ENCODE measurements around the gene SLC45A2.
"Not testable (repeated sequence)": the region's sequence is repeated elsewhere in the genome, so short reads cannot be mapped to it uniquely, and the experiment has no call there.

The SLC45A2 gene

DNA sequence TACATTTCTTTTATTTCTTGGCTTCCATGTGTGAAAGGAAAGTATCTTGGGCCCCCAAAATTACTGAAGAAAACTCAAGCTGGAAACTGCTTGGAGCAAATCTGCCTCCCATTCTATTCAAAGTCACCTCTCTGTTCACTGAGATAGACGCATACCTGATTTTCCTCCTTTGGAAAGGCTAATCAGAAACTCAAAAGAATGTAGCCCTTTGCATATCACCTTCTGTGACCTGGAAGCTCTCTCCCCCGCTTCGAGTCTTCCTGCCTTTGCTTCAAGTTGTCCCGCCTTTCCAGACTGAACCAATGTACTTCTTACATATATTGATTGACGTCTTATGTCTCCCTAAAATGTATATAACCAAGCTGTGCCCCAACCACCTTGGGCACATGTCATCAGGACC, 53.4 kb downstream of the SLC45A2 start:
- Histone ChIP-seq H3K36me3 (ENCODE audit: control insufficient read depth, insufficient read depth, low read length) (no peaks in the 10 kb centered on the region), H3K9me3 (ENCODE audit: control insufficient read depth, low read length) (no peaks in the 10 kb centered on the region), H3K9ac (ENCODE audit: low read length) (no peak overlapping the region), H3K4me1 (ENCODE audit: control insufficient read depth, insufficient read depth, low read length) (peaks cover 2% of the 10 kb centered on the region), H3K4me3 (ENCODE audit: low read length) (no peak overlapping the region), H3K27me3 (ENCODE audit: control insufficient read depth, insufficient read depth, low read length) (peaks cover 9% of the 10 kb centered on the region)

DNA sequence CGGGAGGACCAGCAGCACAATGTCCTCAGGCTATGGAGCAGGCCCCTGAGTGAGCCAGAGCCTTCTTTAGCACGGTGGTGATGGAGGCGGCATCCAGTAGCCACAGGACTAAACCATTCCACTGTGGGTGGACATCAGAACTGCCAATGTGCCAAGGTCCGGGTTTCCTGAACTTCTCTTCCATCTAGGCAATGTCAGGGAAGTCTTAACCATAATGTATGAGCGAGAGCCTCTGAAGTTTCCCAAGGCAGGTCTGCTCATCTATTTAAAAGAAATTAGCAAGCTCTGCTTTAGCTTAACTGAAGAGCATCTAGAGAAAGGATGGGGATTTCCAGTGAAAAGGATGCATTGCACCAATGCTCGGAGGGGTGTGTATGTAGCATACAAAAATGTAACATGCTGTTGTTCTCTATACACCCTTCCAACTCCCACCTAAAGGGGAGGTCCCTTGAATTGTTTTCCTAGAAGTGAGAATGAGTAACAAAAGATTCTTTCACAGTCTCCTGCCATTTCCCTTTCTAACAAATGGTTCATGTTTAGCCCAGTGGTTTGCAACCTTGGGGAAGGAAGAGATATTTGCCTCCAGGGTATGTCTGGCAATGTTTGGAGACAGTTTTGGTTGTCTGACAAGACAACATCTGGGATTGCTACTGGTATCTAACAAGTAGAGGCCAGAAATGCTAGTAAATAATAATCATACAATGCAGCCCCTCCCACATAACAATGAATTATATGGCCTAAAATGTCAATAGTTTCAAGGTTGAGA, 54.4 kb downstream of the SLC45A2 start:
- H3K4me1 ChIP-seq (ENCODE audit: control insufficient read depth, insufficient read depth, low read length), result no peaks in the 10 kb centered on the region
- no peaks in the 10 kb centered on the region for H3K36me3 ChIP-seq (ENCODE audit: control insufficient read depth, insufficient read depth, low read length)
- peaks cover under 1% of the 10 kb centered on the region for H3K27me3 ChIP-seq (ENCODE audit: control insufficient read depth, insufficient read depth, low read length)

DNA sequence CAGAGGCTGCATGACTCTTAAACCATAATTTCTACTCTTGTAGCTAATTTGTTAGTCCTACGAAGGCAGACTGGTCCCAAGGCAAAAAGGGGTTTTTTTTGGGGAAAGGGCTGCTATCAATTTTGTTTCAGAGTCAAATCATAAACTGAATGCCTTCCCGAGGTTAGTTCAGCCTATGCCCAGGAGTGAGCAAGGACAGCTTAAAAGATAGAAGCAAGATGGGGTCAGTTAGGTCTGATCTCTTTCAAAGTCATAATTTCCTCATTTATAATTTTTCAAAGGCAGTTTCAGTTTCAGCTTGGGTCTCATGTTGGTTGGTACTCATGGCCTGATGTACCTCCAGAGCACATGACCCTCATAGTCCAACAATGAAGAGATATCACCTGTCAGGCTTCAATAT, 56.2 kb downstream of the SLC45A2 start:
- Histone ChIP-seq H3K4me3 (ENCODE audit: low read length) (no peak overlapping the region), H3K4me1 (ENCODE audit: control insufficient read depth, insufficient read depth, low read length) (no peaks in the 10 kb centered on the region), H3K36me3 (ENCODE audit: control insufficient read depth, insufficient read depth, low read length) (no peaks in the 10 kb centered on the region), H3K27me3 (ENCODE audit: control insufficient read depth, insufficient read depth, low read length) (no peaks in the 10 kb centered on the region), H3K9ac (ENCODE audit: low read length) (no peak overlapping the region), H3K9me3 (ENCODE audit: control insufficient read depth, low read length) (no peaks in the 10 kb centered on the region)

More for the DNA sequence above, 54.4 kb downstream of the SLC45A2 start:
- Histone ChIP-seq H3K9me3 (ENCODE audit: control insufficient read depth, low read length) (no peaks in the 10 kb centered on the region), H3K4me3 (ENCODE audit: low read length) (no peak overlapping the region), H3K9ac (ENCODE audit: low read length) (no peak overlapping the region)

DNA sequence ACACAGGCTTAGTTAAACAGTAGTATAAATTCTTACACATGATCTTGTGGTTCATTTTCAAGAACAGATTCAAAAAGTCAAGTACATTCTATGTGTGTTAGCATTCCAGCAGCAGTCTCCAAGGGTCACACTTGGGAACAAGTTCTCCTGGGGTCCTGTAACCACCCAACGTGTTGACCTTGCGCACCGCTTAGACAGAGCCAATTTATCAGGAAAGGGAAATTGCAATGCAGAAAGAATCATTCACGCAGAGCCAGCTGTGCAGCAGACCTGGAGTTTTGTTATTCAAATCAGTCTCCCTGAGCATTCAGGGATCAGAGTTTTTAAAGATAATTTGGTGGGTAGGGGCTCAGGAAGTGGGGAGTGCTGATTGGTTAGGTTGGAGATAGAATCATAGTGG, 56.8 kb downstream of the SLC45A2 start:
- Histone ChIP-seq H3K36me3 (ENCODE audit: control insufficient read depth, insufficient read depth, low read length) (no peaks in the 10 kb centered on the region), H3K9ac (ENCODE audit: low read length) (no peak overlapping the region), H3K9me3 (ENCODE audit: control insufficient read depth, low read length) (no peaks in the 10 kb centered on the region), H3K4me3 (ENCODE audit: low read length) (no peak overlapping the region), H3K27me3 (ENCODE audit: control insufficient read depth, insufficient read depth, low read length) (no peaks in the 10 kb centered on the region), H3K4me1 (ENCODE audit: control insufficient read depth, insufficient read depth, low read length) (no peaks in the 10 kb centered on the region)

DNA sequence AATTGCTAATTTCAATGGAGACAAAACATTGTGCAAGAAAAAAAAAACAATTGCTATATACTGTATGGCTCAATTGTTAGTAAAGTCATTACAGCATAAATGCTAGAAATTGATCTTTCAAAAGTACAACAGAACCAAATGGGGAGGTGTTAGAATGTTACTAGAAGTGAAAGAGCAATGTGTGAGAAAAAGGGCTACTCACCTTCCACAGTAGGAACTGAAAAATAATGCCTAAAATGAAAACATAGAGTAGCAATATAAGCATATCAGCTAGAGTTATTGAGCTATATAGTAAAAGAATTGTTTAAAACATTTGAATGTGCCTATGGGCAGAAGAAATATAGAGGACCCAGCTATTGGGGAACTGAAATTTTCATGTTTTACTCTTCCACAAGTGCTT, 59.2 kb downstream of the SLC45A2 start:
- Histone ChIP-seq H3K36me3 (ENCODE audit: control insufficient read depth, insufficient read depth, low read length) (no peaks in the 10 kb centered on the region), H3K27me3 (ENCODE audit: control insufficient read depth, insufficient read depth, low read length) (no peaks in the 10 kb centered on the region), H3K4me1 (ENCODE audit: control insufficient read depth, insufficient read depth, low read length) (no peaks in the 10 kb centered on the region), H3K4me3 (ENCODE audit: low read length) (no peak overlapping the region), H3K9ac (ENCODE audit: low read length) (no peak overlapping the region), H3K9me3 (ENCODE audit: control insufficient read depth, low read length) (no peaks in the 10 kb centered on the region)

DNA sequence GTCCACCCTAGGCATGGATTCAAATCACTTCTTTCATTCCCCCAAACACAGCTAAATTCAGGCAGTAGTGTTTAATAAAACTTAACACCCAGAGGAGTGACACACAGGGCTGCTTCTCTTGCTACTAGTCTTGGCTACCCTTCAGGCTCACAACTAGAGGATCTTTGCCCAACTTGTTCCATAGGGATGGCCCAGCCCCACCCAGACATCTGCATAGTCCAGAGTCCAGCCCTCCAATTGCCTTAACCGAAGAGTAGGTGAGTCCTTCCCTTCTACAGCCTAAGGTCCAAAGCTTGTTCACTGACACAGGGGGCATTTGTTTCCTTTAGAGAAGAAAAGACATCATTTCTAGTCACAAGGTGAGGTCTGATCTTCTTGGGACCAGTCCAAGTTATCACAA, 63.5 kb downstream of the SLC45A2 start:
- H3K4me3 ChIP-seq (ENCODE audit: low read length), result no peak overlapping the region
- H3K9ac ChIP-seq (ENCODE audit: low read length), result no peak overlapping the region
- H3K9me3 ChIP-seq (ENCODE audit: control insufficient read depth, low read length), result no peaks in the 10 kb centered on the region
- H3K36me3 ChIP-seq (ENCODE audit: control insufficient read depth, insufficient read depth, low read length), result no peaks in the 10 kb centered on the region
- H3K27me3 ChIP-seq (ENCODE audit: control insufficient read depth, insufficient read depth, low read length), result no peaks in the 10 kb centered on the region
- no peaks in the 10 kb centered on the region for H3K4me1 ChIP-seq (ENCODE audit: control insufficient read depth, insufficient read depth, low read length)

DNA sequence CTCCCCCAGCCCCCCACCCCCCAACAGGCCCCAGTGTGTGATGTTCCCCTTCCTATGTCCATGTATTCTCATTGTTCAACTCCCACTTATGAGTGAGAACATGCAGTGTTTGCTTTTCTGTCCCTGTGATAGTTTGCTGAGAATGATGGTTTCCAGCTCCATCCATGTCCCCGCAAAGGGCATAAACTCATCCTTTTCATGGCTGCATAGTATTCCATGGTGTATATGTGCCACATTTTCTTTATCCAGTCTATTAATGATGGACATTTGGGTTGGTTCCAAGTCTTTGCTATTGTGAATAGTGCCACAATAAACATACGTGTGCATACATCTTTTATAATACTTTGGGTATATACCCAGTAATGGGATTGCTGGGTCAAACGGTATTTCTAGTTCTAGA, 69.6 kb downstream of the SLC45A2 start:
- H3K4me3 ChIP-seq (ENCODE audit: low read length); H3K27me3 ChIP-seq (ENCODE audit: control insufficient read depth, insufficient read depth, low read length); H3K9me3 ChIP-seq (ENCODE audit: control insufficient read depth, low read length); H3K36me3 ChIP-seq (ENCODE audit: control insufficient read depth, insufficient read depth, low read length); H3K9ac ChIP-seq (ENCODE audit: low read length); H3K4me1 ChIP-seq (ENCODE audit: control insufficient read depth, insufficient read depth, low read length): not testable (repeated sequence)

DNA sequence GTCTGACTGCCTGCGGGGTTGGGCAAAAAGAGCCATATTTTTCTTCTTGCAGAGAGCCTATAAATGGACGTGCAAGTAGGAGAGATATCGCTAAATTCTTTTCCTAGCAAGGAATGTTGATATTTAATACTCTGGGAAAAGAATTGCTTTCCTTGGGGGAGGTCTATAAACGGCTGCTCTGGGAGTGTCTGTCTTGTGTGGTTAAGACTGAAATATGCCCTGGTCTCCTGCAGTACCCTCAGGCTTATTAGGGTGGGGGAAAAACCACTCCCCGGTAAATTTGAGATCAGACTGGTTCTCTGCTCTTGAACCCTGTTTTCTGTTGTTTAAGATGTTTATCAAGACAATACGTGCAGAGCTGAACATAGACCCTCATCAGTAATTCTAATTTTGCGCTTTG, 78.2 kb downstream of the SLC45A2 start:
- not testable (repeated sequence) for H3K4me1 ChIP-seq (ENCODE audit: control insufficient read depth, insufficient read depth, low read length); H3K9me3 ChIP-seq (ENCODE audit: control insufficient read depth, low read length); H3K36me3 ChIP-seq (ENCODE audit: control insufficient read depth, insufficient read depth, low read length); H3K9ac ChIP-seq (ENCODE audit: low read length); H3K27me3 ChIP-seq (ENCODE audit: control insufficient read depth, insufficient read depth, low read length); H3K4me3 ChIP-seq (ENCODE audit: low read length)

DNA sequence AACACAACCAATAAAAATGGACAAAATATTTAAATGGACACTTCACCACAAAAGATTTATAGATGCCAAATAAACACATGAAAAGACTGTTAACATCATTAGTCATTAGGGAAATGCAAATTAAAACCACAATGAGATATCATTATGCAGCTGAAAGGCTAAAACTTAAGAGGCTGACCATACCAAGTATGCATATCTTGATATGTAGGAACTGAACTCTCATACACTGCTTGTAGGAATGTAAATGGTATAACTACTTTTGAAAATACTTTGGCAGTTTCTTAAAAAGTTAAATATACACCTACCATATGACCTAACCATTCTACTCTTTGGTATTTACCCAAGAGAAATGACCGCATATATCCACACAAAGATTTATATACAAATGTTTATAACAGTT, 79.1 kb downstream of the SLC45A2 start:
- no peak overlapping the region for H3K9ac ChIP-seq (ENCODE audit: low read length)
- no peaks in the 10 kb centered on the region for H3K4me1 ChIP-seq (ENCODE audit: control insufficient read depth, insufficient read depth, low read length)
- H3K9me3 ChIP-seq (ENCODE audit: control insufficient read depth, low read length), result no peaks in the 10 kb centered on the region

DNA sequence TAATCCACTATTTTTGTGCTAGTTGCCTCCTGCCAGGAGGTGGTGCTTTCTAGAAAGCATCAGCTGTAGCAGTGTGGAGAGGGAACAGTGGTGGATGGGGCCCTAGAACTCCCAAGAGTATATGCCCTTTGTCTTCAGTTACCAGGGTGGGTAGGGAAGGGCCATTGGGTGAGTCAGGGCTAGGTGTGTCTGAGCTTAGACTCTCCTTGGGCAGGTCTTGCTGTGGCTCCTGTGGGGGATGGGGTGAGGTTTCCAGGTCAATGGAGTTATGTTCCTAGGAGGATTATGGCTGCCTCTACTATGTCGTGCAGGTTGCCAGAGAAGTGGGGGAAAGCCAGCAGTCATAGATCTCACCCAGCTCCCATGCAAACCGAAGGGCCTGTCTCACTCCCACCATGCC, 81.4 kb downstream of the SLC45A2 start:
- Histone ChIP-seq H3K36me3 (ENCODE audit: control insufficient read depth, insufficient read depth, low read length) (no peaks in the 10 kb centered on the region), H3K9me3 (ENCODE audit: control insufficient read depth, low read length) (no peaks in the 10 kb centered on the region), H3K9ac (ENCODE audit: low read length) (no peak overlapping the region), H3K4me3 (ENCODE audit: low read length) (no peak overlapping the region), H3K4me1 (ENCODE audit: control insufficient read depth, insufficient read depth, low read length) (no peaks in the 10 kb centered on the region), H3K27me3 (ENCODE audit: control insufficient read depth, insufficient read depth, low read length) (no peaks in the 10 kb centered on the region)

More for the DNA sequence above, 79.1 kb downstream of the SLC45A2 start:
- no peak overlapping the region for H3K4me3 ChIP-seq (ENCODE audit: low read length)
- no peaks in the 10 kb centered on the region for H3K27me3 ChIP-seq (ENCODE audit: control insufficient read depth, insufficient read depth, low read length)
- H3K36me3 ChIP-seq (ENCODE audit: control insufficient read depth, insufficient read depth, low read length), result no peaks in the 10 kb centered on the region

DNA sequence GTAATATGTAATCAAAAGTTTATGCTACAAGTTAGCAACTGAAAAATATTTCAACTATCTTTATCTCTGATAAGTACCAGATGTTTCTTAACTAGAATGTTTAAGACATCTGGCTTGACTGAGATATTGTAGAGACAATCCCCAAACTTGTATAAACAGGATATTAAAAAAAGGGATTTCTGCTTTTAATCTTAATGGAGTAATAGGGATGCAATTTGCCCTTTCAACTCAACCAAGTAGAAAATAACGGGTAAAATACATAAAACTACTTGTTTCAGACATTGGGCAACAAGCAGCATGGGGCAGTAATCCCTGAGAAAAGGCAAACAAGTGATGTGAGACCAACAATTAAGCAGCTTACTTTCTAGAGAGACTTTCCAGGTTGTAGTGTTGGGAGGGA, 83.3 kb downstream of the SLC45A2 start:
- no peak overlapping the region for H3K4me3 ChIP-seq (ENCODE audit: low read length)
- no peaks in the 10 kb centered on the region for H3K9me3 ChIP-seq (ENCODE audit: control insufficient read depth, low read length)
- no peaks in the 10 kb centered on the region for H3K4me1 ChIP-seq (ENCODE audit: control insufficient read depth, insufficient read depth, low read length)
- no peaks in the 10 kb centered on the region for H3K36me3 ChIP-seq (ENCODE audit: control insufficient read depth, insufficient read depth, low read length)
- no peak overlapping the region for H3K9ac ChIP-seq (ENCODE audit: low read length)
- H3K27me3 ChIP-seq (ENCODE audit: control insufficient read depth, insufficient read depth, low read length), result no peaks in the 10 kb centered on the region
